Activated T-helper 1 cell treated with anti-CD3 and anti-CD28 coated beads, Interleukin-2, amount 50 U/mL, for 16 hours (primary cell): ENCODE results near the gene CALN1.
"Not testable (repeated sequence)": the region's sequence is repeated elsewhere in the genome, so short reads cannot be mapped to it uniquely, and the experiment has no call there.

ENCODE experiments used
- DNase-seq, 2 donors: peaks; one replicate each; pipeline ENCODE4 v3.0.0-alpha.2; 2020; ENCODE audit warnings: low read depth in 1 of 2, low spot score in 1 of 2

The CALN1 gene

GRCh38 chr7:71990138-71990462 lies 422.0 kb downstream of the CALN1 start:
- DNase-seq, result no peak

DNA sequence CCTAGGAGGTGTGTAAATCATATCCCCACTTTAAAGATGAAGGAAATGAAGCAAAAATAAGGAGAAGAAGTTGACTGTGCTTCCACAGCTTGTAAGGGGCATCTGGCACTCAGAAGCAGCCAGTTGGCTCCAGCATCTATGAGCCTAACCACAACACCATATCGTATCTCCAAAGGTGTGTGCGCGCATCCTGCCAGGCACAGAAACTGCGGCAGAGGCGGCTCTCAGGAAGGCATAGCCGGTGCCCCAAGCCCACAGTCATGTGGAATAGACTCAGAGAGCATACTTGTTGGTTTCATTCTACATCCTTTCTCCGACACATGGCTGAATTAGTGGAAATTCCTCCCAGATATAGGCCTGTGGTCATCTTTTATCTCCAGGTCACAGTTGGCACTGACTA lies 423.9 kb downstream of the CALN1 start:
- DNase-seq, result no peak

DNA sequence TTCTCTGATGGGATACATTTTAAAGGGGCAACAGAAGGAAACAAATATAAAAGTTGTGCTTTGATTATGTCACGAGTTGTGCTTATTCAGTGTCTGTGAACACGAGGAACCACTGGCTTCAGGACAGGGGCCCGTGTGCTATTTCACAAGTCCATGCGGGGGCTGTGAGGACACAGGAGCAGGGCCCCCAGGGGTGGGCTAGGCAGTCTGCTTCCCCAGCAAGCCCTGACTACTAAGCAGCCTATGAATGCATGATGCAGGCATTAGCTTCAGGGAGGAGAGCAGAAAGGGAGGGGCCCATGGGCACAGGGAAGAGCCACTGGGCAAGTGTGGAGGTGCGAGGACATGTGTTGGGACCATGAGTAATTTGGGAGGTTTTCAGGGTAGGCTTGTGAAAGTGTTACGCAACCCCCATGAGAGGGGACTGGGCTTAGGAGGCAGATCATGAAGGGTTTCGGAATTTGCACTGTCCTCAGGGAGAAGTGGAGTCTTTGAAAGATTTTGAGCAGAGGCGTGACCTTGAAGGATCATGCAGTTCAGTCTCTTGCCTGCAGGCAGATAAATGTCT lies 424.9 kb downstream of the CALN1 start:
- DNase-seq, result no peak

GRCh38 chr7:71984348-71984747 lies 427.8 kb downstream of the CALN1 start:
- no peak for DNase-seq

- no peak for DNase-seq
Measured at GRCh38 chr7:71982851-71983250, 429.3 kb downstream of the CALN1 start.

DNA sequence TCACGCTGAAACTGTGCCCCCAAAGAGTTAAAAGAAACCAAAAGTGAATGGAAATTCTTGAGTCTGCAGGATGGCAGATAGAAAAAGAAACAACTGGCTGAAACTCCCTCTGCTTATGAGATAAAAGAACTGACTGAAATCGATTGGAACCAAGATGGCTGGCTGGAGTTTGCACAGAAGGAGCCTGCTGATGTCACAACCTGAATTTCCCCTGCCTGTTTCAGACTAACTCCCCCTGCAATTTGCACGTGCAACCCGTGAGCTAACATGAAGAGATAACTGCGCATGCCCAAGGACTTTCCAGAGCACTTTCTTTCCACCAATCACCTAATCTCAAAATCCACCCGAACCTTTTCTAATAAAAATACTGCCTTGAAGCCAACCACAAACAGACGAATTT lies 435.5 kb downstream of the CALN1 start:
- no peak for DNase-seq

DNA sequence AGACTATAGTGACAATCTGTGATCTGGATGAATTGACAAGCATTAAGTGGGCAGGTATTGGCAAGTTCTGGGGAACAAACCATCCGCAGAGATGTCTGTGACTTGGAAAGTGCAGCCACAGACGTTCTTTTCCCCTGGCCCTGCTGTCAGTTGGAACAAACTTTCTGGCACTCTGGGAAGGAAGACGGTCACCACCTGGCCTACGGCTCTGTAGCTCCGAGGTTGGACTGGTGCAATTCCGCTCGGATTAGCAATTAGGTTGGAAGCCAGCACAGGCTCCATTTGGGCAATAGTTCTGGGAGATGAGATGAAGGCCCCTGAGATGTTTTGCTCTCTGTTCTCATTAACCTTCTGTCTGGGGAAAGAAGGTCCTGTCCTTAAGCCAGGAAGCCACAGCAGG lies 437.5 kb downstream of the CALN1 start:
- DNase-seq, result no peak

DNA sequence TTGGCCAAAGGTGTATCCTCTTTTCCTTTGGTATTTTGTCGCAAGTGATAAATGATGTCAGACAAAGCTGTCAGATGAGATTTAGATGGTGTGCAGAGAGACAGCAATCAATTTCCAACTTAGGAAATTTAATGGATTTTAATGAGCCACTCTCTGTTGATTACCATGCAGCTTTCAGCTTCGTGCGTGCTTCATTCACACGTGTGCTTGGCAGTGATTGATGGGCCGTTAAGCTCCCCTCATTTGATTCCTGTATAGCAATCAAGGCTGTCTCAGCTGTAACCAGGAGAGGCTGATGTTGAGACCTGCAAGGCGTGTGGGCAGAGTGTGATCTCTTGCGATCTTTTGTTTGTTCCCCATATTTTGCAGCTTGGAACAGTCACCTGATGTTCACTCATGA lies 439.6 kb downstream of the CALN1 start:
- no peak for DNase-seq

GRCh38 chr7:71970725-71971124 lies 441.4 kb downstream of the CALN1 start:
- no peak for DNase-seq

GRCh38 chr7:71962636-71963035 lies 449.5 kb downstream of the CALN1 start:
- DNase-seq, result no peak

DNA sequence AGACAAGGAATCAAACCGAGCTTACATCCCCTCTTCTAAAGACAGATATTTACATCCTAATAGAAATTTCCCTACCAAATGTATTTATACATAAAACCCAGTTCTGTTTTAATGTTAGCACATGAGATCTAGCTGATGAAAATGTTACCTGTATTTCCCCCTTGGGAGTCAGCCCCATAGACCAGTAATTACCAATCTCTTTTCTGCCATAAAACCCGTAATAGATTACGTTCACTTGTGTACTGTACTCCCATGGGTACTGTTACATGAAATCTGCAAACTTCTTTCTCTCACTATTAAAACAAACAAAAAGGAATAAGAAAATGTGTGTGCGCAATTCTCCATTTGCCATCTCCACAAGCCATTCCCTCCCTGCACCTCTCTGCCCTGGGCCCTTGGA lies 450.9 kb downstream of the CALN1 start:
- DNase-seq, result no peak

DNA sequence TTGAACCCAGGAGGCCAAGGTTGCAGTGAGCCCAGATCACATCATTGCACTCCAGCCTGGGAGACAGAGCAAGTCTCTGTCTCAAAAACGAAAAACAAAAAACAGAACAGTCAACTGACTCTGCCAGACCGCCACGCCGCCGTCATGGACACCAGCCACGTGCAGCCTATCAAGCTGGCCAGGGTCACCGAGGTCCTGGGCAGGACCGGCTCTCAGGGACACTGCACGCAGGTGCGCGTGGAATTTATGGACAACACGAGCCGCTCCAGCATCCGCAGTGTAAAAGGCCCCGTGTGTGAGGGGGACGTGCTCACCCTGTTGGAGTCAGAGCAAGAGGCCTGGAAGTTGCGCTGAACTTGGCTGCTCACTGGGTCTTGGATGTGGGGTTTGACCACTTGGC lies 470.0 kb downstream of the CALN1 start:
- no peak for DNase-seq

DNA sequence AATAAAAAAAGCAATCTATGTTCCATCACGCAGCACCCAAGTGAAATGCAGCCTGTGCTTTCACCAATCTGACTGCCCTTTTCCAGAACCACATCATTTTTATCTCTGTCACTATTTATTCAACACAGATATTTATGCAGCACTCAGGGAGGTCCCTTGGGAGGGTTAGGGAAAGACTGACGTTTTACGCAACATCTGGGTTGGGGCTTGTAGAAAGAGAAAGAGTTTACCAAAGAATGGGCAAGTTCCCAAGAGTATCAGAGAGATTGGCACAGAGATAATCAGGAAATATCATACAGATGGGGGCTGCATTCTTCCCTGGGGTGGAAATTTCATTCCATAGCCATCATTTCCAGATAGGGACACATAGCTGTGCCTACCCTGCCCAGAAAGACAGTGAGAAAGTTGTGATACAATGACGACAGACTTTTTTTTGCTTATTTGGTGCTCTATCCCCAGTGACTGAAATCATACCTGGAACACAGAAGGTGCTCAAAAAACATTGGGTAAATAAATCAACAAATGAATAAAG lies 474.2 kb downstream of the CALN1 start:
- DNase-seq, result no peak

DNA sequence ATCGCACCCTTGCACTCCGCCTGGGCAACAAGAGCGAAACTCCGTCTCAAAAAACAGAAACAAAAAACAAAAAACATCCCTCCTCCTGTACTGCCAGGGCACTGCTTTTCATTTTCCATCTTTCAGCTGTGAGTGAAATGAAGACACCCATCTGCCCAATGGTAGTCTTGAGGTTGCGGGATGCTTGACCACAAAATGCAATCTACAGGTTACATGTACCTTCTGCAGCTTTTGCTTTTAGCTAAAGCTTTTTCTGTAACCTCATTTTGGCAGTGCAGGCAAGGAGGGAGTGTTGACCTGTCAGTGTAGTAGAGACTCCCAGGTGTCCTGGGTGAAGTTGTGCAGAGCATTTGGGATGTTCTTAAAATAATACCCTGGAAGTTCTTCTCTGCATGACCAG lies 476.5 kb downstream of the CALN1 start:
- DNase-seq, result no peak

DNA sequence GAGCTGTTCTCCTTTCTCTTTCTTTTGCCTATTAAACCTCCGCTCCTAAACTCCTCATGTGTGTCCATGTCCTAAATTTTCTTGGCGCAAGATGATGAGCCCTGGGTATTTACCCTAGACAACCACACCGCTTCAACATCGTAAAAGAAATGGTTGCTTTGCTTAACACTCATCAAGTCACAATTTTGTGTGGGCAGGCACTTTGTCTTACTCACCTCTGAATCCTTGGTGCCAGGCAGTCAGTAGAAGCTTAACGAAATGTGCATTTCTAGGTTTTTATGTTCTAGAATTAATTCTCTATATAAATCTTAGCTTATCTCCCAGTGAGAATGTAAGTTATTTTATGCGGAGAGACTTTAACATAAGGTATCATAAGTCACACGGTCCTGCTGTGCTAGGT lies 478.7 kb downstream of the CALN1 start:
- DNase-seq, result no peak

GRCh38 chr7:71925663-71926062 lies 486.5 kb downstream of the CALN1 start:
- DNase-seq, result no peak

- DNase-seq, result not testable (repeated sequence)
Measured at GRCh38 chr7:71914204-71914603, 497.9 kb downstream of the CALN1 start.

GRCh38 chr7:71912476-71912875 lies 499.7 kb downstream of the CALN1 start:
- no peak for DNase-seq

DNA sequence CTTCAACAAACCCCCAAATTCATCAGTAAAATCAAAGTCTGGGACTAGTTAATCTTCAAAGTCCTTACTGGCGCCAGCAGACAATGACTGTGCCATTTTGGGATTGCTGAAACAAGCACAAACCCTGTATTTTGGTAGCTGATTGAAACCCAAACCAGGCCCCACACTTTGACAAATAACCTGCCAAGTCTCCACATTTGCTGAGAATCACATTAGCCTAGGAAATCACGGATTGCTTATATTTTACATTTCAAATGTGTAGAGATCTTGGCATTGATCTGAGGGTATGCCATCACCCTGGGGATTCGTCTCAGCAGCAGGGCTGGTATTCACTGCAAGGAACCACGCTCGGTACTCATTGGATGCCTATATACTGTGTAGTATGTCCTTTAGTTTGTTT lies 501.1 kb downstream of the CALN1 start:
- DNase-seq, result no peak

- DNase-seq, result no peak
Measured at GRCh38 chr7:71905821-71906220, 506.3 kb downstream of the CALN1 start.

GRCh38 chr7:71904484-71904883 lies 507.7 kb downstream of the CALN1 start:
- DNase-seq, result no peak

GRCh38 chr7:71900556-71900955 lies 511.6 kb downstream of the CALN1 start:
- DNase-seq, result no peak

DNA sequence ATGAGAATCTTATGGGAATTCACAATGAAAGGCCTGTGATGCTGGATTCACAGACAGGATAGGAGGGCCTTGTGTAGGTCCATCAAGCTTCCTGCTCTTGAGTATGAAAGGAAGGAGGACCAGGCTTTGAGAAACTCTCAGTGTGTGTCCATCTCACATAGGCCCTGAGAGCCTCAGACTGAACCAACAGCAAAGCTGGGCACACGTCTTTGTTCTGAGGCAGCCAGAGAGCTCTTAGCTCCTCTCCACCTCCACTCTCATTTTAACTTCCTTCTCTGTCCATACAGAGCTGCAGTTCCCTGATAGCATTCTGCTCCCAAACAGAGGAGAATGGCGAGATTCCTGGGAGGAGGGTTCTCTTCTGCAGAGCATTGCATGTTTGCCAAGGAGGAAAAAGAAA lies 515.6 kb downstream of the CALN1 start:
- no peak for DNase-seq

- DNase-seq, result no peak
Measured at GRCh38 chr7:71886046-71886445, 526.1 kb downstream of the CALN1 start.
